GM10248 (cell line): ENCODE data around the gene CYP4F22.

Experiments
- CTCF ChIA-PET: fragments of 300-600 bp; sonication (Branson Sonifier 250); formaldehyde crosslinking; extraction: SDS; loops from one replicate; lab custom pipeline; 2021; ENCODE audit warnings: antibody characterized with exemption; lab: Yijun Ruan, JAX
- POLR2A ChIA-PET: fragments of 350-650 bp; sonication (Branson Sonifier 250); formaldehyde crosslinking; extraction: SDS; loops from one replicate; lab custom pipeline; 2020; ENCODE audit warnings: antibody characterized with exemption; lab: Yijun Ruan, JAX
- DNase-seq: peaks from one replicate; pipeline ENCODE4 v3.0.0; 2012; ENCODE audit errors: extremely low spot score
- CTCF ChIP-seq: IDR thresholded peaks from 2 replicates; pipeline ENCODE4 v1.5.1; 2012; ENCODE audit warnings: mild to moderate bottlenecking, low read depth; ENCODE audit errors: extremely low read depth, missing control alignments, control extremely low read depth

CYP4F22 gene

GRCh38 chr19:15508035-15508710 is at the start of gene CYP4F22:
Gene CYP4F22 (plus strand): TSS chr19:15508525. CDS start chr19:15525337, 16,812 bp downstream.
- ChIA-PET POLR2A (no interaction called here), CTCF (no interaction called here)
- TF ChIP-seq CTCF: no peak
- no peak for DNase-seq

GRCh38 chr19:15461694-15462093 is 46.6 kb upstream of the CYP4F22 start:
- TF ChIP-seq CTCF: no peak
- no peak for DNase-seq
- ChIA-PET CTCF (interaction anchor here (1.2 kb wide), 1 partner anchor 94 kb away, joined by 3 read pairs; no protein-coding TSS in a partner anchor), POLR2A (no interaction called here)

GRCh38 chr19:15463861-15464371 is 44.4 kb upstream of the CYP4F22 start:
- POLR2A ChIA-PET: interaction anchor here (0.6 to 1.3 kb wide), 2 partner anchors 45 to 1864 kb away, joined by 3 to 4 read pairs; partner anchors contain the start of gene AKAP8L
- DNase-seq: peak; percentile 69
- CTCF ChIA-PET: interaction anchor here (0.9 to 1.9 kb wide), 5 partner anchors 11 to 92 kb away, joined by 3 to 5 read pairs (median 4); partner anchors contain the start of gene PGLYRP2
- no peak for TF ChIP-seq CTCF

GRCh38 chr19:15464394-15465385 is 43.6 kb upstream of the CYP4F22 start, which contains the start of gene RASAL3:
Gene RASAL3 (minus strand): TSS chr19:15464544. CDS start chr19:15464358, 186 bp downstream.
- TF ChIP-seq CTCF: no peak
- POLR2A ChIA-PET: no interaction called here
- peak; percentile 70 for DNase-seq
- CTCF ChIA-PET: interaction anchor here (1.0 to 1.9 kb wide), 2 partner anchors 45 to 91 kb away, joined by 4 to 5 read pairs; no protein-coding TSS in a partner anchor

GRCh38 chr19:15466851-15467733 is 41.2 kb upstream of the CYP4F22 start:
- TF ChIP-seq CTCF: no peak
- DNase-seq: no peak
- ChIA-PET CTCF (interaction anchor here (0.7 to 1.2 kb wide), 5 partner anchors 10 to 34 kb away, joined by 3 to 6 read pairs (median 3); no protein-coding TSS in a partner anchor), POLR2A (interaction anchor here (1.0 kb wide), 1 partner anchor 48 kb away, joined by 3 read pairs; the partner anchor contains the start of gene AKAP8L)
